SKM-1 treated with dmso at 0.1 percent for 144 hours (cell line): Measurements from ENCODE around the gene INSIG2.
A peak's percentile ranks its signal among the peaks of the same experiment; 100 is the strongest.

Experiments
- DNase-seq: peaks from one replicate; lab custom pipeline; 2025; ENCODE audit not compliant: unreplicated experiment; lab: John Stamatoyannopoulos, UW

The INSIG2 gene

GRCh38 chr2:118097657-118098056, 9.4 kb downstream of the INSIG2 start:
- DNase-seq, result peak; percentile 86

GRCh38 chr2:118098307-118099030, 10.2 kb downstream of the INSIG2 start:
- peak; percentile 53 for DNase-seq

GRCh38 chr2:118102433-118103082, 14.3 kb downstream of the INSIG2 start:
- no peak for DNase-seq

- peak; percentile 54 for DNase-seq
Observed at GRCh38 chr2:118103951-118104940, 16.0 kb downstream of the INSIG2 start.

GRCh38 chr2:118105497-118105896, 17.2 kb downstream of the INSIG2 start:
- DNase-seq, result no peak

GRCh38 chr2:118106926-118107325, 18.7 kb downstream of the INSIG2 start:
- no peak for DNase-seq

GRCh38 chr2:118110310-118110709, 22.0 kb downstream of the INSIG2 start:
- DNase-seq, result no peak

- no peak for DNase-seq
Observed at GRCh38 chr2:118110991-118111390, 22.7 kb downstream of the INSIG2 start.

GRCh38 chr2:118112771-118113334, 24.6 kb downstream of the INSIG2 start:
- DNase-seq, result no peak

- DNase-seq, result no peak
Observed at GRCh38 chr2:118114863-118115262, 26.6 kb downstream of the INSIG2 start.

GRCh38 chr2:118115761-118116160, 27.5 kb downstream of the INSIG2 start:
- DNase-seq, result no peak

GRCh38 chr2:118118479-118118878, 30.2 kb downstream of the INSIG2 start:
- DNase-seq, result no peak

GRCh38 chr2:118119158-118119727, 31.0 kb downstream of the INSIG2 start:
- no peak for DNase-seq

GRCh38 chr2:118119761-118120400, 31.6 kb downstream of the INSIG2 start:
- no peak for DNase-seq

- no peak for DNase-seq
Observed at GRCh38 chr2:118120401-118120780, 32.1 kb downstream of the INSIG2 start.

GRCh38 chr2:118121101-118121500, 32.8 kb downstream of the INSIG2 start:
- no peak for DNase-seq

GRCh38 chr2:118121986-118122524, 33.8 kb downstream of the INSIG2 start:
- DNase-seq, result no peak

GRCh38 chr2:118122594-118123281, 34.5 kb downstream of the INSIG2 start:
- DNase-seq, result peak; percentile 51

- DNase-seq, result no peak
Observed at GRCh38 chr2:118123561-118124232, 35.4 kb downstream of the INSIG2 start.
